SW 1271 (cell line): ENCODE results near the gene LRRC10.

Experiments used
- DNase-seq, 2 experiments: peaks; one replicate each; lab custom pipeline; 2025; lab: John Stamatoyannopoulos, UW

LRRC10 gene

DNA sequence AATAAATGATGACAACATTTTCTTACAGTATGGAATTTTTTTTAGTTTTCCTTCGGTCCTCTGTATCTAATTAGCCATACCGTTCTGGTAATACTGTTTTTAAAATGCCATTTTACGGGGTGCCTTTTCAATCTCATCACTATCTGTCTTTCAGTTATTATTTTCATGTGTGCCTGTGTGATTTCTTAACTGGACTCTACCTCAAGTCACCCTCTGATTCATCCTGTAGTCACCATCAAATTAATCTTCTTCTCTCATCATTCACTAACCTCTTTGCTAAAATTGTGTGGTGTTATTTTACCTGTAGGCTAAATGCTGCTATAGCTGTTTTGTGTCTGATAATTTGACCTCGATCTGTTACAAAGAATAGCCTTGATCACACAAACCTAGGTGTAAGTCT lies 41.5 kb downstream of the LRRC10 start:
- peak in 1 of 2 experiments; percentile 68 for DNase-seq

DNA sequence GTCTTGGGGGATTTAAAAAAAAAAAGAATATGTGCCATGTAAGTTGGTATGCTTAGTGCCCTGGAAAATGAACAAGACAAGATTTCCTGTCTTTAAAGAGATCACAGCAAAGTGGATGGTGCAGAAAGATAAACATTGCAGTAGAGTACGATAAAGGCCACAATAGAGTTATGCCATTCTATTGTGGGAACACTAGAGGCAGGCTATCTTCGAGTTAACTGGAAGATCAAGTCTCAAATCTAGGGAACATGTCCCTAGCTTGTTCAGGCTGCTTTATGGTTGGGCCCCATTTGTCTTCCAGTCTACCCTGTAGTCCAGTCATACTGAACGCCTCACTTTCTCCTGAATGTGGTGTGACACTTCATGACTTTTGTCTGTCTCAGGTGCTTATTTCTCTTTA lies 44.1 kb downstream of the LRRC10 start:
- peak in 1 of 2 experiments; percentile 37 for DNase-seq

DNA sequence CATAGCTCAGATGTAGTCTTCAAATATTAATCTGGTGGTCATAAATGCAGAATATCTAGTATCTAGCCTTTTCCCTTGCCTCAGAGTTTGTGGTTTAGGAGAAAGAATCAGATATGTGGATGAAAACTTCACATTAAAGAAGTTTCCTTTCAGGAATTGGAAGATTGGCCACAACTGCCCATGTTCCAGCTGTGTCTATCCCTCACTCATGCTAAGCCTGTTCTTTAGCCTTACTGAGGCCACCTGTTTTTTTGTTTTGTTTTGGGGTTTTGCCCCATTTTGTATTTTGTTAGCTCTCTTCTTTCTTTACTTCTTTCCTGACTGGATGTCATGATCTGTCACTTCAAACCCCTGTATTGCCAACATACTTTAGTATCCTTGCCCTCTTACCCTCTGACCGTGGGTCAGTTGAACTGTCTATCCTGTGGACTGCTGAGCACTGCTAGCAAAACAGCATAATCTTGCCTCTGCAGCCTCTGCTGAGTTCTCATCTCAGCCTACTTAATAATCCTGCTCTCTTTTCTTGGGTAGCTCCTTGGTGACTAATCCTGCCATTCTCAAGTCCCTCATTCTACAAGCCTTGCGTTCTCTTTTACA lies 47.4 kb downstream of the LRRC10 start:
- no peak for DNase-seq
